Neural cell (in vitro differentiated cells): Measurements from ENCODE around the gene RAB44. TPM values are rescaled to one million over a fixed set of nuclear protein-coding genes. Genes with fewer than 3 reads are reported as not detected.

ENCODE experiments used
- H2AFZ ChIP-seq: fragments of 200-600, 300-800 bp; sonication (generic), shearing (Covaris generic); 2 replicates; pipeline ENCODE4 v1.6.0; 2014; ENCODE audit warnings: low read depth, mild to moderate bottlenecking, antibody characterized with exemption, low read length, moderate library complexity
- H3F3A ChIP-seq: fragments of 200-600 bp; shearing (Covaris generic); 2 replicates; pipeline ENCODE4 v1.6.1; 2016; ENCODE audit warnings: mild to moderate bottlenecking, moderate library complexity, mixed read lengths, antibody characterized with exemption, low read length; ENCODE audit not compliant: insufficient read depth, poor library complexity, severe bottlenecking
- H3K27ac ChIP-seq: fragments of 200-600, 300-800 bp; sonication (generic), shearing (Covaris generic); 2 replicates; pipeline ENCODE4 v1.5.1; 2014; ENCODE audit warnings: mild to moderate bottlenecking, low read length, moderate library complexity
- H3K27me3 ChIP-seq: fragments of 300-800, 200-600 bp; sonication (generic), shearing (Covaris generic); 2 replicates; pipeline ENCODE4 v1.6.0; 2014; ENCODE audit warnings: mild to moderate bottlenecking, low read depth, low read length, moderate library complexity; ENCODE audit not compliant: insufficient read depth
- H3K36me3 ChIP-seq: fragments of 300-800, 200-600 bp; sonication (generic), shearing (Covaris generic); 2 replicates; pipeline ENCODE4 v1.5.1; 2014; ENCODE audit warnings: mild to moderate bottlenecking, antibody characterized with exemption, low read length, moderate library complexity; ENCODE audit not compliant: insufficient read depth
- H3K4me2 ChIP-seq: fragments of 300-800, 200-600 bp; sonication (generic), shearing (Covaris generic); 2 replicates; pipeline ENCODE4 v1.6.0; 2014; ENCODE audit warnings: mild to moderate bottlenecking, low read length
- H3K4me3 ChIP-seq: fragments of 300-800, 200-600 bp; sonication (generic), shearing (Covaris generic); 2 replicates; pipeline ENCODE4 v1.5.1; 2014; ENCODE audit warnings: mild to moderate bottlenecking, low read length, moderate library complexity
- H3K79me2 ChIP-seq: fragments of 200-600 bp; shearing (Covaris generic); replicated peaks from 2 replicates; pipeline ENCODE4 v1.6.0; 2014; ENCODE audit warnings: mild to moderate bottlenecking, low read length, moderate library complexity; ENCODE audit not compliant: insufficient read depth
- H3K9ac ChIP-seq: fragments of 300-800, 200-600 bp; sonication (generic), shearing (Covaris generic); 2 replicates; pipeline ENCODE4 v1.6.1; 2016; ENCODE audit warnings: mild to moderate bottlenecking, low read length, mixed read lengths
- H3K9me2 ChIP-seq: fragments of 200-600 bp; shearing (Covaris generic); 2 replicates; pipeline ENCODE4 v1.6.1; 2016; ENCODE audit warnings: mild to moderate bottlenecking, low read length, mixed read lengths; ENCODE audit not compliant: insufficient read depth
- H3K9me3 ChIP-seq: fragments of 200-600, 300-800 bp; sonication (generic), shearing (Covaris generic); 2 replicates; pipeline ENCODE4 v1.6.1; 2016; ENCODE audit warnings: mild to moderate bottlenecking, mixed run types, low read length, moderate library complexity, mixed read lengths
- H4K20me1 ChIP-seq: fragments of 200-600 bp; shearing (Covaris generic); 2 replicates; pipeline ENCODE4 v1.6.1; 2016; ENCODE audit warnings: mild to moderate bottlenecking, mixed run types; ENCODE audit not compliant: insufficient read depth
- EP300 ChIP-seq: fragments of 450-650 bp; conservative IDR thresholded peaks from 2 replicates; pipeline ENCODE4 v1.6.1; 2014; ENCODE audit warnings: antibody characterized with exemption, mild to moderate bottlenecking, moderate library complexity; ENCODE audit not compliant: poor library complexity, severe bottlenecking
- EZH2 ChIP-seq: fragments of 200-600, 300-800 bp; shearing (Covaris generic), sonication (generic); IDR thresholded peaks from 2 replicates; pipeline ENCODE4 v1.6.1; 2014; ENCODE audit warnings: antibody characterized with exemption, low read length, borderline replicate concordance, mild to moderate bottlenecking; ENCODE audit not compliant: insufficient read depth, poor library complexity, severe bottlenecking
- MXI1 ChIP-seq: fragments of 450-650 bp; conservative IDR thresholded peaks from 2 replicates; pipeline ENCODE4 v1.6.1; 2014; ENCODE audit warnings: antibody characterized with exemption, mild to moderate bottlenecking; ENCODE audit not compliant: poor library complexity, severe bottlenecking
- POLR2AphosphoS5 ChIP-seq: IDR thresholded peaks from 2 replicates; pipeline ENCODE4 v1.6.1; 2012
- RAD21 ChIP-seq: fragments of 450-650 bp; conservative IDR thresholded peaks from 2 replicates; pipeline ENCODE4 v1.6.1; 2014; ENCODE audit warnings: antibody characterized with exemption, mild to moderate bottlenecking, moderate library complexity
- SMC3 ChIP-seq: fragments of 450-650 bp; conservative IDR thresholded peaks from 2 replicates; pipeline ENCODE4 v1.6.1; 2014; ENCODE audit warnings: antibody characterized with exemption, mild to moderate bottlenecking, moderate library complexity; ENCODE audit not compliant: poor library complexity
- TAF1 ChIP-seq: IDR thresholded peaks from 2 replicates; pipeline ENCODE4 v1.6.1; 2012; ENCODE audit warnings: low read depth
- polyA plus RNA-seq: library from polyadenylated mRNA; depleted of rRNA; stranded (reverse); fragments of >200 nt; gene quantifications from 2 replicates; pipeline ENCODE4 v1.2.3, GENCODE V29; 2014
- TF ChIP-seq, protein P1 (sequence below): IDR thresholded peaks from 2 replicates; pipeline ENCODE4 v1.6.1; 2012; ENCODE audit warnings: borderline replicate concordance
- TF ChIP-seq, protein P2 (sequence below): fragments of 450-650 bp; IDR thresholded peaks from 2 replicates; pipeline ENCODE4 v1.5.1; 2014; ENCODE audit warnings: antibody characterized with exemption, mild to moderate bottlenecking, moderate library complexity; ENCODE audit not compliant: poor library complexity, severe bottlenecking

RAB44 gene
- polyA plus RNA-seq, 1 donor from 2014 or later: not detected

DNA sequence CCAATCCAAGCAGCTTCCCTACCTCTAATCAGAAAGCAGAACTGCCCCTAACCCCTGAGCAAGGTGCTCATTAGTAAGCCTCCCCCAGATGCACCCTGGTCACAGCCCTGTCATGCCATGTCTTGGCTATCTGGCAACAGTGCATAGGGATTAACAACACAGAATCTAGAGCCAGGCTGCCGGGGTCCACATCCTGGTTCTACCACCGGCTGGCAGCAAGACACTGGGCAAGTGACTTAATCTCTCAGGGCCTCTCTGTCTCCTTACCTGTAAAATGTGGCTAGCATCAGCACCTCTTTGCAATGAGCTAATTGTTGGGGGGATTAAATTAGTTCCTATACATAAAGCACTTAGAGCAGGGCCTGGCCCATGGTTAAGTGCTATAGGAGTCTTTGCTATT lies 73.5 kb downstream of the RAB44 start:
- Histone ChIP-seq H3K9ac (no peak overlapping the region), H3K27me3 (no peaks in the 10 kb centered on the region)

GRCh38 chr6:36772397-36772796 lies 74.8 kb downstream of the RAB44 start:
- Histone ChIP-seq H3K9ac (no peak overlapping the region), H3K27ac (no peak overlapping the region), H3K36me3 (no peaks in the 10 kb centered on the region), H3K4me2 (no peak overlapping the region), H3K79me2 (no peaks in the 10 kb centered on the region), H3F3A (no peaks in the 10 kb centered on the region), H3K9me3 (no peaks in the 10 kb centered on the region), H4K20me1 (no peaks in the 10 kb centered on the region), H3K9me2 (no peaks in the 10 kb centered on the region), H2AFZ (no peak overlapping the region), H3K27me3 (no peaks in the 10 kb centered on the region), H3K4me3 (no peak overlapping the region)
- no peak for TF ChIP-seq EZH2
- TF ChIP-seq SMC3: no peak
- no peak for TF ChIP-seq MXI1
- TF ChIP-seq POLR2AphosphoS5: no peak
- TF ChIP-seq RAD21: no peak
- TF ChIP-seq, protein P1, sequence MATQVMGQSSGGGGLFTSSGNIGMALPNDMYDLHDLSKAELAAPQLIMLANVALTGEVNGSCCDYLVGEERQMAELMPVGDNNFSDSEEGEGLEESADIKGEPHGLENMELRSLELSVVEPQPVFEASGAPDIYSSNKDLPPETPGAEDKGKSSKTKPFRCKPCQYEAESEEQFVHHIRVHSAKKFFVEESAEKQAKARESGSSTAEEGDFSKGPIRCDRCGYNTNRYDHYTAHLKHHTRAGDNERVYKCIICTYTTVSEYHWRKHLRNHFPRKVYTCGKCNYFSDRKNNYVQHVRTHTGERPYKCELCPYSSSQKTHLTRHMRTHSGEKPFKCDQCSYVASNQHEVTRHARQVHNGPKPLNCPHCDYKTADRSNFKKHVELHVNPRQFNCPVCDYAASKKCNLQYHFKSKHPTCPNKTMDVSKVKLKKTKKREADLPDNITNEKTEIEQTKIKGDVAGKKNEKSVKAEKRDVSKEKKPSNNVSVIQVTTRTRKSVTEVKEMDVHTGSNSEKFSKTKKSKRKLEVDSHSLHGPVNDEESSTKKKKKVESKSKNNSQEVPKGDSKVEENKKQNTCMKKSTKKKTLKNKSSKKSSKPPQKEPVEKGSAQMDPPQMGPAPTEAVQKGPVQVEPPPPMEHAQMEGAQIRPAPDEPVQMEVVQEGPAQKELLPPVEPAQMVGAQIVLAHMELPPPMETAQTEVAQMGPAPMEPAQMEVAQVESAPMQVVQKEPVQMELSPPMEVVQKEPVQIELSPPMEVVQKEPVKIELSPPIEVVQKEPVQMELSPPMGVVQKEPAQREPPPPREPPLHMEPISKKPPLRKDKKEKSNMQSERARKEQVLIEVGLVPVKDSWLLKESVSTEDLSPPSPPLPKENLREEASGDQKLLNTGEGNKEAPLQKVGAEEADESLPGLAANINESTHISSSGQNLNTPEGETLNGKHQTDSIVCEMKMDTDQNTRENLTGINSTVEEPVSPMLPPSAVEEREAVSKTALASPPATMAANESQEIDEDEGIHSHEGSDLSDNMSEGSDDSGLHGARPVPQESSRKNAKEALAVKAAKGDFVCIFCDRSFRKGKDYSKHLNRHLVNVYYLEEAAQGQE: no peak
- no peak for TF ChIP-seq EP300
- TF ChIP-seq, protein P2, sequence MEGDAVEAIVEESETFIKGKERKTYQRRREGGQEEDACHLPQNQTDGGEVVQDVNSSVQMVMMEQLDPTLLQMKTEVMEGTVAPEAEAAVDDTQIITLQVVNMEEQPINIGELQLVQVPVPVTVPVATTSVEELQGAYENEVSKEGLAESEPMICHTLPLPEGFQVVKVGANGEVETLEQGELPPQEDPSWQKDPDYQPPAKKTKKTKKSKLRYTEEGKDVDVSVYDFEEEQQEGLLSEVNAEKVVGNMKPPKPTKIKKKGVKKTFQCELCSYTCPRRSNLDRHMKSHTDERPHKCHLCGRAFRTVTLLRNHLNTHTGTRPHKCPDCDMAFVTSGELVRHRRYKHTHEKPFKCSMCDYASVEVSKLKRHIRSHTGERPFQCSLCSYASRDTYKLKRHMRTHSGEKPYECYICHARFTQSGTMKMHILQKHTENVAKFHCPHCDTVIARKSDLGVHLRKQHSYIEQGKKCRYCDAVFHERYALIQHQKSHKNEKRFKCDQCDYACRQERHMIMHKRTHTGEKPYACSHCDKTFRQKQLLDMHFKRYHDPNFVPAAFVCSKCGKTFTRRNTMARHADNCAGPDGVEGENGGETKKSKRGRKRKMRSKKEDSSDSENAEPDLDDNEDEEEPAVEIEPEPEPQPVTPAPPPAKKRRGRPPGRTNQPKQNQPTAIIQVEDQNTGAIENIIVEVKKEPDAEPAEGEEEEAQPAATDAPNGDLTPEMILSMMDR: no peak
- TF ChIP-seq TAF1: no peak

More for the DNA sequence above, 73.5 kb downstream of the RAB44 start:
- TF ChIP-seq SMC3 (no peak), RAD21 (no peak), POLR2AphosphoS5 (no peak), MXI1 (no peak), TAF1 (no peak), EZH2 (no peak), EP300 (no peak)
- TF ChIP-seq, protein P2: no peak
- TF ChIP-seq, protein P1: no peak
- Histone ChIP-seq H3K4me3 (no peak overlapping the region), H2AFZ (no peak overlapping the region), H3K4me2 (no peak overlapping the region), H3K36me3 (no peaks in the 10 kb centered on the region), H3K9me2 (no peaks in the 10 kb centered on the region), H3K9me3 (no peaks in the 10 kb centered on the region), H4K20me1 (no peaks in the 10 kb centered on the region), H3K27ac (no peak overlapping the region), H3K79me2 (no peaks in the 10 kb centered on the region), H3F3A (no peaks in the 10 kb centered on the region)
